RWPE2 (cell line): Measurements from ENCODE around the gene SENP6.

ENCODE experiments used
- ATAC-seq: fragments of 200-7000 bp; cut with Tn5 transposase; 3 replicates; pipeline ENCODE4 v1.9.1; 2021; ENCODE audit warnings: low read depth
- DNase-seq: peaks from one replicate; pipeline ENCODE4 v3.0.0-alpha.2; 2020; ENCODE audit warnings: low spot score
- H3K27ac ChIP-seq: fragments of 450-650 bp; 2 replicates; pipeline ENCODE4 v1.5.1; 2017; ENCODE audit warnings: mild to moderate bottlenecking; ENCODE audit not compliant: poor library complexity, severe bottlenecking
- H3K27me3 ChIP-seq: fragments of 250-450 bp; sonication (Bioruptor Pico); 2 replicates; pipeline ENCODE4 v1.5.1; 2021; ENCODE audit warnings: mild to moderate bottlenecking, moderate library complexity; ENCODE audit not compliant: insufficient read depth, poor library complexity, severe bottlenecking
- H3K36me3 ChIP-seq: fragments of 250-450 bp; sonication (Bioruptor Pico); 2 replicates; pipeline ENCODE4 v1.5.1; 2020; ENCODE audit warnings: low read depth, mild to moderate bottlenecking, moderate library complexity
- H3K4me1 ChIP-seq: fragments of 250-450 bp; sonication (Bioruptor Pico); 2 replicates; pipeline ENCODE4 v1.5.1; 2021; ENCODE audit warnings: mild to moderate bottlenecking, moderate library complexity; ENCODE audit not compliant: insufficient read depth, poor library complexity, severe bottlenecking
- H3K4me3 ChIP-seq: fragments of 250-450 bp; sonication (Bioruptor Pico); 2 replicates; pipeline ENCODE4 v1.5.1; 2021; ENCODE audit warnings: mild to moderate bottlenecking, moderate library complexity; ENCODE audit not compliant: severe bottlenecking
- H3K9me3 ChIP-seq: fragments of 250-450 bp; sonication (Bioruptor Pico); 2 replicates; pipeline ENCODE4 v1.5.1; 2021; ENCODE audit warnings: mild to moderate bottlenecking, moderate library complexity; ENCODE audit not compliant: severe bottlenecking
- CTCF ChIP-seq: fragments of 450-650 bp; IDR thresholded peaks from one replicate; pipeline ENCODE4 v1.5.1; 2017; ENCODE audit warnings: mild to moderate bottlenecking, moderate library complexity; ENCODE audit not compliant: poor library complexity, severe bottlenecking

Gene SENP6

GRCh38 chr6:75643173-75643572 lies 41.5 kb downstream of the SENP6 start:
- H3K36me3 ChIP-seq = peaks cover 82% of the 10 kb centered on the region
- H3K27ac ChIP-seq = no peak overlapping the region
- ATAC-seq (no peak), DNase-seq (no peak)
- H3K27me3 ChIP-seq = no peaks in the 10 kb centered on the region
- H3K9me3 ChIP-seq = no peaks in the 10 kb centered on the region
- H3K4me1 ChIP-seq = no peaks in the 10 kb centered on the region
- no peak for TF ChIP-seq CTCF
- H3K4me3 ChIP-seq = no peak overlapping the region

- H3K27me3 ChIP-seq = no peaks in the 10 kb centered on the region
- DNase-seq (no peak), ATAC-seq (no peak)
- no peaks in the 10 kb centered on the region for H3K4me1 ChIP-seq
- no peak overlapping the region for H3K4me3 ChIP-seq
- TF ChIP-seq CTCF = no peak
- no peak overlapping the region for H3K27ac ChIP-seq
- H3K9me3 ChIP-seq = no peaks in the 10 kb centered on the region
- peaks cover 87% of the 10 kb centered on the region for H3K36me3 ChIP-seq
Observed at GRCh38 chr6:75656479-75656878, 54.8 kb downstream of the SENP6 start.

- H3K4me3 ChIP-seq = no peak overlapping the region
- no peak for ATAC-seq
- no peak for TF ChIP-seq CTCF
Observed at GRCh38 chr6:75657327-75657726, 55.6 kb downstream of the SENP6 start.

GRCh38 chr6:75666592-75666991 lies 64.9 kb downstream of the SENP6 start:
- ATAC-seq (no peak), DNase-seq (no peak)
- no peak overlapping the region for H3K4me3 ChIP-seq
- H3K27me3 ChIP-seq = no peaks in the 10 kb centered on the region
- peaks cover 86% of the 10 kb centered on the region for H3K36me3 ChIP-seq
- TF ChIP-seq CTCF = no peak
- no peaks in the 10 kb centered on the region for H3K4me1 ChIP-seq
- H3K27ac ChIP-seq = no peak overlapping the region
- no peaks in the 10 kb centered on the region for H3K9me3 ChIP-seq

More at GRCh38 chr6:75657327-75657726, 55.6 kb downstream of the SENP6 start:
- no peaks in the 10 kb centered on the region for H3K4me1 ChIP-seq
- no peaks in the 10 kb centered on the region for H3K9me3 ChIP-seq
- peaks cover 88% of the 10 kb centered on the region for H3K36me3 ChIP-seq
- H3K27me3 ChIP-seq = no peaks in the 10 kb centered on the region
- no peak overlapping the region for H3K27ac ChIP-seq
- DNase-seq = no peak

GRCh38 chr6:75673884-75674283 lies 72.2 kb downstream of the SENP6 start:
- Histone ChIP-seq H3K9me3 (no peaks in the 10 kb centered on the region), H3K36me3 (peaks cover 97% of the 10 kb centered on the region), H3K27ac (no peak overlapping the region), H3K27me3 (no peaks in the 10 kb centered on the region), H3K4me3 (no peak overlapping the region), H3K4me1 (no peaks in the 10 kb centered on the region)
- no peak for TF ChIP-seq CTCF
- DNase-seq (no peak), ATAC-seq (no peak)
